HG02970 (cell line): ENCODE results near the gene INO80C.

Experiments used
- ATAC-seq: cut with Tn5 transposase; IDR thresholded peaks from one replicate; pipeline ENCODE4 v1.9.1; 2021; ENCODE audit warnings: mild to moderate bottlenecking, moderate library complexity, moderate number of reproducible peaks; ENCODE audit not compliant: unreplicated experiment, low FRiP score

Gene INO80C

DNA sequence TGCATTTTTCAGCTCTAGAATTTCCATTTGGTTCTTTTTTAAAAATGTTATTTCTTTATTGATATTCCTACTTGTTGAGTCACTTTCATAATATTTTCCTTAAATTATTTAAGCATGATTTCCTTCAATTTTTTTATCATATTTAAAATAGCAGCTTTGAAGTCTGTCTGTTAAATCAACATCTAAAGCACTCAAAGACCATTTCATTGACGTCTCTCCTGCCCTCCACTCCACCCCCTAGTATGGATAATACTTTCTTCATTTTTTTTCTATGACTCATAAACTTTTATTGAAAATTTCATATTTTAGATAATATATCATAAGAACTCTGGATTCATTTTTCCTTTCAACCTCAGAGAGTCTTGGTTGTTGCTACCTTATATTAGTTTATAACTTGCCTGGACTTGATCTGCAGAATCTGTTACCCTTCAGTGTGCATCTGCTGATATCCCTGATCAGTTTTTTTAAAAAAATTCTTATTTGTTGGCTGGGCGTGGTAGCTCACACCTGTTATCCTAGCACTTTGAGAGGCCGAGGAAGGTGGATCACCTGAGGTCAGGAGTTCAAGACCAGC lies 61.6 kb downstream of the INO80C start:
- no peak for ATAC-seq

GRCh38 chr18:35435401-35435800 lies 62.4 kb downstream of the INO80C start:
- no peak for ATAC-seq

DNA sequence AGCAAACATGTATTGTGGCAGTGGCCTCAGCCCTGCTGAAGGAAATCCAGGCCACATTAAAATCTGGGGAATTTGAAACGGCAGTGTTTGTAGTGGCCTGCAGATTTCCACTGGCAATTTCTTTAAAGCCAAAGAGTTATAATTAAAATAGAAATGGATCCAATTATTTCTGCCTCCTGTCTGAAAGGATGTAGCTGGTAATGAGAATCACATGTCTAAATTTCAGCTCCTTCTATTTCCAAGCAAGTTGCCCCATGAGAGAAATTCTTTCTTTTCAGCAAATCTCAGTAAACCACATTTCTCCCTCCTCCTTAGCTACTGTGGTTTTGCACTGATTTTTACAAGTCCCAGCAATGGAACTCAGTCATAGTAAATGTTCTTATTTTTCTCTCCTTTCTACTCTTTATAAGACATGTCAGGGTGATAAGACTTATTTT lies 65.2 kb downstream of the INO80C start:
- no peak for ATAC-seq

DNA sequence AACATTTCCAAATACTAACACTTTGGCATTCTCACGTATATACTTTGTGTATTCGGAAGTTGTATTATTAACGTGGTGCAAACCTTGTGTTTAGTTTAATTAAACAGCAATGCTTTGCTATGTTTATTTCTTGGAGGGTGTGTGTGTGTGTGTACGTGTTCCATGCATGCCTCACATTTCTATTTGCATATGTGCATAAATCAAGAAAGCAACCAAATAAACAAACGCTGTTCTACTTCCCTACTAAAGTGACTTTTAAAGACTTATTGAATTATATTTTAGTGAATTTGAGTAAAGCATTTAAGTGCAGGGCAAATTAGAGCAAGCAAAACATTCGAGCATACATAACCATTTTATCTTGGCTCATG lies 66.4 kb downstream of the INO80C start:
- ATAC-seq: no peak

GRCh38 chr18:35430721-35431373 lies 66.9 kb downstream of the INO80C start:
- ATAC-seq: no peak

DNA sequence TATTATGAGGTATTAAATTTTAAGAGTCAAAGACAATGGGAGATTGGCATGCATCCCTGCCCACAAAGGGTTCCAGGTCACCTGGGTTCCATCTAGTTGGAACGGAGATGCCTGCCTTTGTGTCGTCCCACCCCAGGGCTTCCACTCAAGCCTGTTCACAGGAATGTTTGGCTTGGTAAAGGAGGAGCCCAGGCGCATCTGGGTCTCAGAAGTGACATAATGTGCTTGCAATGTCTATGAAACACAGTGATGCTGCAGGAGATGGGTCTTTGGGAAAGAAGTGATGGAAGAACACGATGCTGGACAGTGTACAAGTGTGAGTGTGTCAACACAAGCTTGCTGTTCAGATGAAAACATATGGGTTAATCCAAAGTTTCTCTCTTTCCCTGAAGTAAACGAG lies 71.0 kb downstream of the INO80C start:
- no peak for ATAC-seq

DNA sequence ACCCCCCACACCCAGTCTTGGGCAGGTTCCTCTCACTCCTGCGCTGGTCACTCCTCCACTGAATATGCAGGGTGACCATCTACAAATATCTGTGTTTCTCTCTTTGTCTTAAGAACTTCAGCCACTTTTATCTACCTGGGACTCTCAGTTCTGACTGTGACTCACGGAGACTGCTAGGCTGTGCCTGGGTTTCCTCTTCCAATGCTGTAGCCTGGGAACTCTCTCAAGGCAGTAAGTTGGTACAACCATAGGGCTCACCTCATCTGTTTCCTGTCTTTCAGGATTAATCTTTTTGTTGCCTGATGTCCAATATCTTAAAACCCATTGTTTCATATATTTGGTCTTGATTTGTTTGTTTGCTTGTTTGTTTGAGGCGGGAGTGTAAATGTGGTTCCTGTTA lies 73.4 kb downstream of the INO80C start:
- no peak for ATAC-seq

DNA sequence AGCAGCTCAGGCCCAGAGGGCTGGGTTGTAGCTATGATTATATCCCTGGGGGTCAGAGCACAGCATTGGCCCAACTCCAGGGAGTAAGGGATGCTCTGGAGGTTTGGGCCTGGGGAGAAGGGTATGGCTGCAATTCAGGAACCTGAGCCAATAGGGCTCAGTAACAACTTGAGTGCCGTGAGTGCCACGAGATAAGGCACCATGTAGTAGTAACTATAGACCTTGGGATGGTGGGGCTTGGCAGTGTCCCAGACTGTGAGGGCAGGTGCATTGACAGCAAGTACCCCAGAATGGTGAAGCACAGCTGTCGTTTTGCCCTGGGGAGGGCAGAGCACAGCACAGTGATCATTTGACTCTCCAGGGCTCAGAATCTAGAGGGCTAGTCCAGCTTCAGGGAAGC lies 75.5 kb downstream of the INO80C start:
- no peak for ATAC-seq

DNA sequence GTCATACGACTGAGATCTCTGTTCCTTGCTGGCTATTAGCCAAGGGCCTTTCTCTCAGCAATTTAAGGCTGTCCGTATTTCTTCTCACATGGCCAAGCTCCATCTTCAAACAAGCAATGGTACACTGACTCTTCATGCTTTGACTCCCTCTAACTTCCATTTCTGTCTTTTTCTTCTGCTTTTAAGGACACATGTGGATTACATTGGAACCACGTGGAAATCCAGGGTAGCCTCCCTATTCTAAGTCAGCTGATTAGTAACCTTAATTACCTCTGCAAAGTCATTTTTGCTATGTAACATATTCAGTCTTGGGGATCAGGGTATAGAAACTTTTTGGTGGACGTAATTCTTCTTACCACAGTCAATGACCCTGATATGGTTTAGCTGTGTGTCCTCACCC lies 79.2 kb downstream of the INO80C start:
- no peak for ATAC-seq
